ENCODE measurements around the gene MKNK1.

DNA sequence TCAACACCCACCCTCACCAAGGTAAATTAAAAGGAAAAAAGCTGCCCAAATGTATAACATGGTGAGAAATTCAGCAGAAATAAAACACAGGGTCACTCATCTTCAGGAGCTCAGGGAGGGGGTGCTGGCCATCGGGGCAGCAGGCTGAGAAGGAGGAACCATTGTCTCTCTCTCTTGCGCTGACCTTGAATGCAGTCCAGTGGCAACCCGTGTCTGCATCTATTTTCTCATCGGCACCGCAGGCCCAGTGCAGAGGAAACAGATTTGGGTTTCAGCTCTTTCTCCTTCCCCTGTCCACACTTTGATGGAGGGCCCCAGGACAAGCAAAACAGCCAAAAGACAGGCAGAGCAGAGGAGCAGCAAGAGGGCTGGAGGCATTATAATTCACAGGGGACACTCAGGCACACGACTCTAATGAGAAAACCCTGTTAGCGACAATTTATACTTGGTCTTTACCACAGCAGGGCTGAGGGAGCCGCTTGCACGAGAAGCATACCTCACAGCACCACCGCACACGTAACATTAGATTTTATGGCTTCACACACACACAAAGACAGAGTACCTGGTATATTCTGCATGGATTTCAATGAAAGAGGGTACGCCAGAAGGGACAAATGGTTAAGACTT is 18.6 kb downstream of the MKNK1 start:
- no peak for TF ChIP-seq EZH2 (IDR thresholded peaks at IDR 0.05)
- TF ChIP-seq POLR2AphosphoS5 (IDR thresholded peaks at IDR 0.05; ENCODE audit: borderline replicate concordance, low read depth, low read length) = no peak
